GM12864 (cell line): Measurements from ENCODE around the gene LPAR1.
"Not testable (repeated sequence)": the region's sequence is repeated elsewhere in the genome, so short reads cannot be mapped to it uniquely, and the experiment has no call there.

Experiments used
- DNase-seq: peaks from one replicate; pipeline ENCODE4 v3.0.0-alpha.2; 2011; ENCODE audit warnings: low read depth
- H3K4me3 ChIP-seq: 2 replicates; pipeline ENCODE4 v1.5.1; 2011; ENCODE audit warnings: mild to moderate bottlenecking, low read depth, low read length, control low read depth
- CTCF ChIP-seq: IDR thresholded peaks from 2 replicates; pipeline ENCODE4 v1.5.1; 2011; ENCODE audit warnings: low read depth, mild to moderate bottlenecking, moderate library complexity, low read length, control low read depth, inconsistent platforms; ENCODE audit errors: missing control alignments

The LPAR1 gene

DNA sequence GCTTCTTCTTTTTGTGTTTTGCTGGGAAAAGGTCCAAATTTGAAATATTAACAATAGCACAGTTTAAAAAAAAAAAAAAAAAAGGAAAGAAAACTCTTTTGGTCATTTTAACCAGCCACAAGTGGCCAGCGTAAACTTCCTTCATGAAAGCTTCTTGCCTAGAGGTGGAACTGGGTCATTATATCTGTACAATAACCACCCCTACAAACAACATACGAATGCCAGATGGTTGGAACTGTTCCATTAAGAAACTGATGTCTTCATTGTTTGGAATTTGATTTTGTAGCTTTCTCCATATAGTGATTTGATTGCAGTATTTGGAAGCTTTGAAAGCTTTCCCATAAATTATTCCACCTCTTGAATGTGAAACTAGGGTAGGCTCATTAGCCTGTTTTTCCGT, 18.3 kb upstream of the LPAR1 start:
- no peak for DNase-seq
- H3K4me3 ChIP-seq = no peak overlapping the region
- TF ChIP-seq CTCF = no peak

- no peak overlapping the region for H3K4me3 ChIP-seq
- no peak for TF ChIP-seq CTCF
- no peak for DNase-seq
Observed at GRCh38 chr9:111052791-111053190, 14.5 kb upstream of the LPAR1 start.

- no peak for TF ChIP-seq CTCF
- no peak overlapping the region for H3K4me3 ChIP-seq
- no peak for DNase-seq
Observed at GRCh38 chr9:111051400-111051799, 13.1 kb upstream of the LPAR1 start.

GRCh38 chr9:111050819-111051218, 12.5 kb upstream of the LPAR1 start:
- no peak overlapping the region for H3K4me3 ChIP-seq
- DNase-seq = no peak
- no peak for TF ChIP-seq CTCF

GRCh38 chr9:111047287-111047686, 9.0 kb upstream of the LPAR1 start:
- not testable (repeated sequence) for H3K4me3 ChIP-seq, DNase-seq

DNA sequence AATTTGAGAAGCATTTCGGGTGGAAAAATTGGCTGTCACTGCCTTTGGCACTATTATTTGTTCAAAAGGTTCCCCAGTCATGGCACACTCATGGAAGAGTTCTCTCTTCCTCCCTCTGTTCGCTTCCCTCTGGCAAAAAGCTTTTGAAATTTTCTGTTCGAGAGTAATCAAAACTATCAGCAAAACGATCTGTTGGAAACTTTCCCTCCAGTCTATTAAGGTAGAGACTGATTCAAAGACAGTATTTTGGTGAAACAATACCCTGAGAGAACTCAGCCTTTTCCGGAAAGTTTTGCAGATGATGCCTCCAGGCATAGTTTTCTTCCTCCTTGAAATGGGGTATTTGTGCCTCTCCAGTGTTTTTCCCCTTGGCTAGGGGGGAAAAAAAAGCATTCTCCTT, 3.6 kb upstream of the LPAR1 start:
- no peak for DNase-seq
- no peak for TF ChIP-seq CTCF
- no peak overlapping the region for H3K4me3 ChIP-seq

DNA sequence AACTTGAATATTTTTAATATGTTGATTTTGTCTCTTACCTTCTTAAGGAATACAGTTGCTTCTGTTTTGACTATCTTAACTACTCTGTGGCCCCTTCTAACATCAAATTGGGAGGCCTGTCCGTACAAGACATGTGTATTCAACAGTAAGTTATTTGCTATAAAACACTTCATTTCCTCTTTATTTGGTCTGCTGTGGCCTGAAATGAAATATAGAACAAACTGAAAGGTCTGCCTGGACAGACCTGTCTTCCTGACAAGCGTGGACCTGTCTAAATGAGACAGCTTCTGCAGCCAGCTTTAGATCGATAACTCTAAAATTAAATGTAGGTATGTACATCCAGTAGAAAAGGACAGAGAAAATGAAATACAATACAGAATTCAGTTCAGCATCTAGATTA, 2.2 kb upstream of the LPAR1 start:
- no peak for DNase-seq
- H3K4me3 ChIP-seq = no peak overlapping the region
- TF ChIP-seq CTCF = no peak

GRCh38 chr9:111039231-111039906, 1.1 kb upstream of the LPAR1 start:
- no peak overlapping the region for H3K4me3 ChIP-seq
- no peak for DNase-seq
- no peak for TF ChIP-seq CTCF
